ENCODE data around the gene TTBK2.
"Not testable (repeated sequence)": the region's sequence is repeated elsewhere in the genome, so short reads cannot be mapped to it uniquely, and the experiment has no call there.

The TTBK2 gene

GRCh38 chr15:42826251-42826890 is 94.2 kb downstream of the TTBK2 start:
- DNase-seq (ENCODE audit: low read depth): no peak

- DNase-seq (ENCODE audit: low read depth): no peak
Observed at GRCh38 chr15:42825599-42825998, 95.0 kb downstream of the TTBK2 start.

- no peak for DNase-seq (ENCODE audit: low read depth)
Observed at GRCh38 chr15:42820811-42821210, 99.8 kb downstream of the TTBK2 start.

GRCh38 chr15:42819786-42820185 is 100.8 kb downstream of the TTBK2 start:
- no peak for DNase-seq (ENCODE audit: low read depth)

- no peak for DNase-seq (ENCODE audit: low read depth)
Observed at GRCh38 chr15:42811433-42811832, 109.1 kb downstream of the TTBK2 start.

- DNase-seq (ENCODE audit: low read depth): no peak
Observed at GRCh38 chr15:42808913-42809312, 111.7 kb downstream of the TTBK2 start.

- no peak for DNase-seq (ENCODE audit: low read depth)
Observed at GRCh38 chr15:42805266-42805665, 115.3 kb downstream of the TTBK2 start.

GRCh38 chr15:42804739-42805138 is 115.8 kb downstream of the TTBK2 start:
- DNase-seq (ENCODE audit: low read depth): no peak

GRCh38 chr15:42803436-42803835 is 117.1 kb downstream of the TTBK2 start:
- no peak for DNase-seq (ENCODE audit: low read depth)

- DNase-seq (ENCODE audit: low read depth): no peak
Observed at GRCh38 chr15:42802168-42802567, 118.4 kb downstream of the TTBK2 start.

GRCh38 chr15:42800731-42801474 is 119.7 kb downstream of the TTBK2 start:
- DNase-seq (ENCODE audit: low read depth): no peak

GRCh38 chr15:42798802-42799201 is 121.8 kb downstream of the TTBK2 start:
- no peak for DNase-seq (ENCODE audit: low read depth)

GRCh38 chr15:42796955-42797782 is 123.4 kb downstream of the TTBK2 start:
- DNase-seq (ENCODE audit: low read depth): no peak

GRCh38 chr15:42788725-42789124 is 131.9 kb downstream of the TTBK2 start:
- no peak for DNase-seq (ENCODE audit: low read depth)

GRCh38 chr15:42786978-42787377 is 133.6 kb downstream of the TTBK2 start:
- no peak for DNase-seq (ENCODE audit: low read depth)

GRCh38 chr15:42785569-42785968 is 135.0 kb downstream of the TTBK2 start:
- no peak for DNase-seq (ENCODE audit: low read depth)

- no peak for DNase-seq (ENCODE audit: low read depth)
Observed at GRCh38 chr15:42784705-42785104, 135.9 kb downstream of the TTBK2 start.

GRCh38 chr15:42782716-42783115 is 137.9 kb downstream of the TTBK2 start:
- DNase-seq (ENCODE audit: low read depth): no peak

GRCh38 chr15:42775416-42775815 is 145.2 kb downstream of the TTBK2 start:
- no peak for DNase-seq (ENCODE audit: low read depth)

- no peak for DNase-seq (ENCODE audit: low read depth)
Observed at GRCh38 chr15:42772901-42773300, 147.7 kb downstream of the TTBK2 start.

GRCh38 chr15:42772144-42772543 is 148.4 kb downstream of the TTBK2 start:
- no peak for DNase-seq (ENCODE audit: low read depth)

GRCh38 chr15:42766109-42766508 is 154.5 kb downstream of the TTBK2 start:
- DNase-seq (ENCODE audit: low read depth): not testable (repeated sequence)
